HG03060 (cell line): ENCODE measurements around the gene CCR7.

Source experiments
- ATAC-seq: cut with Tn5 transposase; IDR thresholded peaks from one replicate; pipeline ENCODE4 v1.9.1; 2021; ENCODE audit warnings: low read depth, moderate number of reproducible peaks; ENCODE audit not compliant: unreplicated experiment

Gene CCR7, protein sequence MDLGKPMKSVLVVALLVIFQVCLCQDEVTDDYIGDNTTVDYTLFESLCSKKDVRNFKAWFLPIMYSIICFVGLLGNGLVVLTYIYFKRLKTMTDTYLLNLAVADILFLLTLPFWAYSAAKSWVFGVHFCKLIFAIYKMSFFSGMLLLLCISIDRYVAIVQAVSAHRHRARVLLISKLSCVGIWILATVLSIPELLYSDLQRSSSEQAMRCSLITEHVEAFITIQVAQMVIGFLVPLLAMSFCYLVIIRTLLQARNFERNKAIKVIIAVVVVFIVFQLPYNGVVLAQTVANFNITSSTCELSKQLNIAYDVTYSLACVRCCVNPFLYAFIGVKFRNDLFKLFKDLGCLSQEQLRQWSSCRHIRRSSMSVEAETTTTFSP

GRCh38 chr17:40564883-40565768, at the start of gene CCR7:
CCR7 (minus strand) TSS chr17:40565472; CDS start chr17:40565409, 63 bp downstream.
- ATAC-seq = no peak

DNA sequence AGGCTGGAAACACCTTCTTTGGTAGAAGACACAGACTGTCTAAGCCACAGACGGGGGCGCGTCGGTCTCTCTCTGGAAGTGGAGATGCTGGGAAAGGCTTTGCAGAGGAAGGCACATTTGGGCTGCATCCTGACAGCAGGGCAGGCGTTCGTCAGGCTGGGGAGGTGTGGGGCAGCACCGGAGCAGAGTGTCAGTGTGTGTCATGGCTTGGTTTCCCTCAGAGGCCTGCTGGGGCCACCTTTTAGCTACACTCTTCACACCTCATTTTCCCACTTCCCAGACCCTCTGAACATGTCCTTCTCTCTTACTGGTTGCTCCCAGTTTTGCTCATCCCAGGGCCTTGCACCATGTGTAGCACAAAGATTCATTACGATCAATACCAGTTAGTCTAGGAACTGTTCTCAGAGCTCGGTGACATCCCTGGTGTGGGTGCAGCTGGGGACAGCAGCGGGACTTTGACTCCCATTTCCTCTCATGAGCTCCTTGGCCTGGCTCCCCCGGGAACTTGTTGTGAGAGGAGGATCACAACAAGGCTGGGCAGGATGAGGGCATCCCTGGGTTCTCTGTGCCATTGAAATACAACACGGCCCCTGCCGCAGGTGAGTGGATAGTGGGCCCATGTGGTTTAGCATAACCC, 49.3 kb upstream of the CCR7 start:
- no peak for ATAC-seq

- no peak for ATAC-seq
Observed at GRCh38 chr17:40613467-40614154, 48.3 kb upstream of the CCR7 start.

GRCh38 chr17:40612599-40613244, 47.5 kb upstream of the CCR7 start:
- no peak for ATAC-seq

DNA sequence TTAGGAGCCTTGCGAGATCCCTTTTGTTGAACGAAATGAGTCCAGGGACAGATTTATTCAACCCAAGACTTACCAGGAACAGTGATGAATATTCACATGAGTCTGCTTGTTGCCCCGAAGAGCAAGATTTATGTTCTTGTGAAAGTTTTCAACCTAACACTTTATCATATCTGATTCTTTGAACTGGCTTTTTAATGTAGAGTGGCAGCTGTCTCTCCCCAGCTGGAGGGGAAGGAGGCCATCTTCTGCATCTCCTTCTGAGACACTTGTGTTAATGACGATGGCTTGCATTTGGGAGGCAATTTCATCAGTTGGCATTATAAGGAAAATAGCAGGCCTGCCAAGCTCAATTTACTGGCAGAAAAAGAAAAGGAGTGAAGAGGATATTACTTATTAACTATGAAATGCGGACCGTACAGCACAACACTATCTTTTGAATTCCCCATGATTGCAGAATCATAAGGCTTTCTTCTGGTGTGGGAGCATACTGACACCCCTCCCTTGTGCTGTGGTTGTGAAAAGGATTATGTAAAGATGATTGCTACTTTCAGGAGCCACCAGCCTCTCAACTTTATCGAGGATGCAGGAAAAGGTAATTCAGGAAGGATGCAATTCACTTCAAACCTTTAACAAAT, 46.7 kb upstream of the CCR7 start:
- no peak for ATAC-seq

DNA sequence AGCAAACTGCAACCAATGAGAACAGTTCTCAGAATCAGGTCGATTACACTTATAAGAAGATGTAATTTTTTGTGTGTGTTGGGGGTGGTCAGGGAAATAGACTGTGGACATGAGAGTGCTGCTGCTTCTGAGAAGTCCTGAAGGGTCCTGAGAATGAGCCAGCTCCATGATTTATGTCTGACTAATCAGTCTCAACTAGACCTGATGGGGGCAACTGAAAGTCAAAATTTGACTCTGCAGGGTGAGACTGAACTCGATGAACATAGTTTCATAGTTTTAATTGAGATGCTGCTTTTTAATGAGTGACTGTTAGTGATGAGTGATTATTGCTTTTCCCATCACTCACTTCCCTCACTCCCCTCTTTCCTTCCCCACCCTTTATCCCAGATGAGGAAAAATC, 45.1 kb upstream of the CCR7 start:
- no peak for ATAC-seq

DNA sequence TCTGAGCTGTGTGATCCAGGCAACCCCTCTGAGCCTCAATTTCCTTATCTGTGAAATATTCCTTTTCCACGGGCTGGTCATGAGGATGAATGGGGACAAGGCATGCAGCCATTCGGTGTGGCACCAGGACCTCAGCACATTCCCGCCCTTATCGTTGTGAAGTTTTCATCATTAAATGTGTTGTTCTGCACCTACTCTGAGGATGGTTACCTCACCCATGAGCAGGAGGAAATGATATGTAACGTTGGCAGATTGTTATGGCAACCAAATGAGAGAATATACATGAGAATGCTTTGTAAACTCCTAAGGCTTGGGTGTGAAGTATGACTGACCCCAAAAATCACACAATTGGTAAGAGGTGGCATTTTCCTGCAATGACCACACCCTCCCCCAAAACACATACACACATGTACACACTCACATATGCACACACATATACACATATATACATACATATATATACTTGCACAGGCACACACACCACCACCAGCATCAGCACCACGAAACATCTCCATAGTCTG, 42.8 kb upstream of the CCR7 start:
- no peak for ATAC-seq

GRCh38 chr17:40607641-40608040, 42.4 kb upstream of the CCR7 start:
- ATAC-seq = no peak

DNA sequence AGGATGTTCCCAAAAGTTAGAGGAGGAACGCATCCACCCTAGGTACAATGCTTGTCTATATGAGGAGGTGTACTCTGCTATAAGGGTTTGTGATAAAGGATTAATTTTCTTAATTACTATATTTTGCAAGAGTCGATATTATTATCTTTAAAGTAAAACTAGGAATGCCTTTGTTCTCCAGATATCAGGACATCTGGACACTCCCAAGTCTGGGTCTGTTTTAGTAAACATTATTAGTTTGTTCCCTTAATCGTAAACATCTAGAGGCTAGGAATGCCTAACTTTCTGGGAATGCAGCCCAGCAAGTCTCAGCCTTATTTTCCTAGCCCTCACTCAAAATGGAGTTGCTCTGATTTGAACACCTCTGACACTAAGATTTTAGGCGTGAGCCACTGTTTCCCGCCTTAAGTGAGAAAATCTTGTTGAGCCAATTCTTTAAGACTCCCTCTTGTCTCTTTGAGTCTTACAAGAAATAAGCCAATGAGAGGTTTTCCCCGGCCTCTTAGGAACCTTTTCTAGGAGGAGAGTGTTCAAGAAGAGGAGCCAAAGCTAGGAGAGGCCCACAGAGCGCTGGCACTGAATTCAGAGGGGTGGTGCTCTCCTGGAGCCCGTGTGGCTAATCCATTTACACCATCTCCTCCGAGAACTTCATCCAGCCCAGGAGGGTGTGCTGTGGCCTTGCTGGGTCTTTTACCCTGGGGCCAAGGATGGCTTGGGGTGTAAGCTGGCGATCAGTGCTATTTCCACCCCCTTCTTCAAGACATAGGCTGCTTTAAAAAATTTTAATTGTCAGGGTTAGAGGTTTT, 41.5 kb upstream of the CCR7 start:
- no peak for ATAC-seq

DNA sequence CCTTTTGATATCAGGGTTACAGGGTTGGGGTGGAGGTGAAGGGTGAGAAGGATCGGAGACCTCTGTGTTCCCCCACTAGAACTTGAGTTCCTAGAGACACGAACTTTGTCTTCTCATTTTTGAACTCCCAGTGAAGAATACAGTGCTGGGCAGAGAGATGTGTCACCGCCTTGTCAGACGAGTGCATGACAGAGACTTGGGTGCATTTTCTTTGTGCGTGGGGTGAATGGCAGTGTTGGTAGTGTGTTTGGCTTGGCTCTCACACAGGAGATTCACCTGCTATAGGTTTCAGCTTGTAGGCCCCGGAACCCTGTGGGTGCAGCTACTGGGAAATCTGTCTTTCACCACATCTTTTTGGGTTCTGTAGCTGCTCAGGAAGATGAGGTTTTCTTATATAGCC, 40.0 kb upstream of the CCR7 start:
- ATAC-seq = no peak

GRCh38 chr17:40604327-40605080, 39.2 kb upstream of the CCR7 start:
- no peak for ATAC-seq

DNA sequence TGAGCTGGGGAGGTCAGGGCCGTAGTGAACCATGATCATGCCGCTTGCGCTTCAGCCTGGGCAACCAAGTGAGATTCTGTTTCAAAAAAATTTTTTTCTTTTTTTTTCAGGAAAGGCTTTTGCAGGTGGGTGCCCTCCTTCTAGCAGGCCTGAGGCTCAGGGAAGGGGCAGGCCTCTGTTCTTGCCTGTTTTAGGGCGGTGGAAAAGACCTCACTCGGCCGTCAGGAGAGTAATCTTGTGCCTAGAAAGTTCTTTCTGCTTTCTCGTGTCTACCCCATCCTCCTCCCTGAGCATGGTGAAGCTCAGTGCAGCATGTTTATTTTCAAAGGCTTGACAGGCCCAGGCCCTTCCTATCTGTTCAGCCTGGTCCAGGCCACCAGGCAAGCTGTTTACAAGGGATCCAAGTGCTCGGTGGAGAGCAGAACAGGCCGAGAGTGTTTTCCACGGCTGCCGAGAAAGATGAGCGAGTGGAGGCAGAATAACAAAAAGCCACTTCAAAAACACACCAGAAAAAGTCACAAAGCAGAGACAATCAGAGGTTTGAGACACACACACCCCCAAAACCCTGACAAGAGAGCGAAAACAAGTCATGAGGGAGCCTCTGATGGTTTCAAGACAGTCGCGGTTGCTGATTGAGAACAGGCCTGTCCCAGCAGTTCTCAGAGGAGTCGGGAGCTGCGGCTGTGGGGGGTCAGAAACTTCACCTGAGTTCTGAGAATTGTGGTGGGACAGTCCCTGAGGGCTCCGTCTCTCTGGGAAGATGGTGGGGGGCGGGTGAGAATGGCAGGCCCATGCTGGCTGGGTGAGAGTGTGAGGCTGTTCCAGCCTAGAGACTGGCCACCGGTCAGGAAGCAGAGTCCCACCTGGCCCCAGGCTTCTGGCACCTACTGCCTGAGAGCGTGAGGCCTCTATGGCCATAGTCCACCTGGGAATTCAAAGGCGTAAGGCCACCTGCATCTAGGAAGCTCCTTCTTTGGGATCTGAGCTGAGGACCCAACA, 37.5 kb upstream of the CCR7 start:
- no peak for ATAC-seq

- no peak for ATAC-seq
Observed at GRCh38 chr17:40600486-40601046, 35.3 kb upstream of the CCR7 start.

GRCh38 chr17:40599468-40599763, 34.1 kb upstream of the CCR7 start:
- ATAC-seq = no peak

DNA sequence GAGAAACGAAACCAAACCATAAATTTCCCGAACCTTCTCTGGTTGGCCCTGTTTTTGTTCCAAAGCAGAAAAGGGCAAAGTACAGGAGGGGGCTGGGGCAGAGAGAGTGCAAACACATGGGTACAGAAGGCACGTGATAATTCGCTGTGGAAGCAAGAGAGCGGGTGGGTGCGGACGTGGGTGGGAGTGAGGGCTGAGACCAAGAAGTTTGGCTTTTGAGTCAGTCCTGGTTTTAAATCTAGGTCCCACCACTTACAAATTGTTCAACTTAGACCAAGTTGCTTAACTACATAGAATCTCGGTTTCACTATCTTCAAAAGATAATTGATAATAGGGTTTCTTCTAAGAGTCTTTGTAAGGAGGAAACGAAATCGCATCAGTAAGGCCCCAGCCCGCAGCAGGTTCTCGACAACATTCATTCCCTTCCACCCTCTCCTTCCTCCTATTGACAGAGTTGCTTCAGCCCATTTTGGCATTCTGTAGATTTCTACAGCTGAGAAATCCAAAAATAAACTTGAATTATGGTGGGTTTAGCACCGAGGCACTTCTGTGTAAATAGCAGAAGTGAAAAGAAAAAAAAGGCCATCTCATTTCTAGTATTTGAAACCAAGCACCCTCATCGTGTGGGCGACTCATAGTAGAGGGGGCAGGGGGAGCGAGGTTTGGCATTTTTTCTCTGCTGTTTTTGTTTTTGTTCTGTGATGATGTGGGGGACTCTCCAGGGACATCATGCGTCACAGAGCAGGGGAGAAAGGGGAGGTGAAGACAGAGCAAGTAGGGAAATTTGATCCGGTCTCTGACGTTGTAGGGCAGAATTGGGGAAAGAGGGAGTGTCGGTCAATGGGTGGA, 33.6 kb upstream of the CCR7 start:
- peak; percentile 53 for ATAC-seq

DNA sequence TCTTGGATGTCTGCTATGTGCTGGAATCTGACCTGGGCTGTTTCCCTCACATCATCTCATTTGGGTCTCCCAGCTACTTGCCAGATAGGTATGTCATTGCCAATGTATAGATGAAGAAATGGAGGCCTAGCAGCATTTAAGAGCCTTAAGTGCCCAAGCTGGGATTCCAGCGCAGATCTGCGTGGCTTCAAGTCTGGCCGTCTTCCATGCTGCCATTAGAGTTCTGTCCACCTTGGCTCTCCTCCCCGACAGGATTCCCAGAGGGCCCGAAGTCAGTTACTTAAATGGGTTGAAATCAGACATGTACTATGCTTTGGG, 33.0 kb upstream of the CCR7 start:
- ATAC-seq = no peak
